Measurements from ENCODE around the gene LATS2.
"Not testable (repeated sequence)": the region's sequence is repeated elsewhere in the genome, so short reads cannot be mapped to it uniquely, and the experiment has no call there.

DNA sequence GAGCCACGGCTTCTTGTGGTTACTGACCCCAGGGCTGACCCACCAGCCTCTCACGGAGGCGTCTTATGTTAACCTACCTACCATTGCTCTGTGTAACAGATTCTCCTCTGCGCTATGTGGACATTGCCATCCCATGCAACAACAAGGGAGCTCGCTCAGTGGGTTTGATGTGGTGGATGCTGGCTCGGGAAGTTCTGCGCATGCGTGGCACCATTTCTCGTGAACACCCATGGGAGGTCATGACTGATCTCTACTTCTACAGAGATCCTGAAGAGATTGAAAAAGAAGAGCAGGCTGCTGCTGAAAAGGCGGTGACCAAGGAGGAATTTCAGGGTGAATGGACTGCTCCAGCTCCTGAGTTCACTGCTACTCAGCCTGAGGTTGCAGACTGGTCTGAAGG is 99.7 kb downstream of the LATS2 start:
- not testable (repeated sequence) for TF ChIP-seq POLR2A, CTCF (IDR thresholded peaks at IDR 0.05)

All from ovary (tissue), 3 donors.